Stimulated activated CD8-positive, alpha-beta memory T cell treated with anti-CD3 and anti-CD28 coated beads, Interleukin-15, amount 100 ng/mL, for 48 hours (primary cell): ENCODE measurements around the gene STX4.
"Not testable (repeated sequence)": the region's sequence is repeated elsewhere in the genome, so short reads cannot be mapped to it uniquely, and the experiment has no call there.

Experiments
- DNase-seq, 2 donors: peaks; one replicate each; pipeline ENCODE4 v3.0.0-alpha.2; 2020; ENCODE audit warnings: low read depth in 2 of 2

Gene STX4

DNA sequence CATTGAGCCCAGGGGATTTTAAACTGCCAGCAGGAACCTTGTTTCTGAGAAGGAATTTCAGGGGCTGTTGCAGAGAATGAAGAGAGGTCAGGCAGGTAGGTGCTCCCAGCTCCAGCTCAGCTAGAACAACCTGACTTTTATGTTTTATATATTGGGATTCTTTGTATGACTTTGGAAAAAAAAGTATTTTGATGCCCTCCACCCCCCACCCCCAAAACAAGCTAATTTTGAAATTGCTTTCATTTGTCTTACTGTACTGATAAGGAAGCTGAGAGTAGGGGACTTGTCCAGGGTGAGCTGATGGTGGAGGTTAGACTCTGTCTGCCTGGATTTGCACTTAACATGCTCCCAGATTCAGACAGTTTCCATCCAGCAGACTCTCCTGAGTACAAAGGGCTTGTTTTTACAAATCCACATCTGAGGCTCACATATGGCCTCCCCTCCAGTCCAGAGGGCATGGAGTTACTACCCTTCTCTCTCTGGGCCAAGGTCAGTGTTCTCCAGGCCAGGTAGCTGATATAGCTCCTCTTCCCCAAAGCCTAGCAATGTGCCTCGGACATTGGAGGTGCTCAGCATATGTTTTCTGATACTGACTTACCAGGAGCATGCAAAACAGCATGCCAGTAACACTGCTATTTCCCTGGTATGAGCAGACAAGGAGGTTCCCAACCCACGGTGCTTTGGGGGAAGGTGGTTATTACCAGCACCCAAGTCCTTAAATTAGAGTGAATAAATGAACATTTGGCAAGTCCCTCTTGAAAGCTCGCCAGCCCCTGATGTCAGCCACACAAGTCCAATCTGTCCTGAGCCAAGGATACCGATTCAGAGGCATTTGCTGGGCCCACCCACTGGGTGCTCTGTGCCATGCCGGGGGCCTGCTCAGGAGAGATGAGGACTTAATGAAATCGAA, 34.3 kb upstream of the STX4 start:
- no peak for DNase-seq

- DNase-seq, result no peak
These were observed 32.5 kb upstream of the STX4 start for GRCh38 chr16:31000671-31001382.

DNA sequence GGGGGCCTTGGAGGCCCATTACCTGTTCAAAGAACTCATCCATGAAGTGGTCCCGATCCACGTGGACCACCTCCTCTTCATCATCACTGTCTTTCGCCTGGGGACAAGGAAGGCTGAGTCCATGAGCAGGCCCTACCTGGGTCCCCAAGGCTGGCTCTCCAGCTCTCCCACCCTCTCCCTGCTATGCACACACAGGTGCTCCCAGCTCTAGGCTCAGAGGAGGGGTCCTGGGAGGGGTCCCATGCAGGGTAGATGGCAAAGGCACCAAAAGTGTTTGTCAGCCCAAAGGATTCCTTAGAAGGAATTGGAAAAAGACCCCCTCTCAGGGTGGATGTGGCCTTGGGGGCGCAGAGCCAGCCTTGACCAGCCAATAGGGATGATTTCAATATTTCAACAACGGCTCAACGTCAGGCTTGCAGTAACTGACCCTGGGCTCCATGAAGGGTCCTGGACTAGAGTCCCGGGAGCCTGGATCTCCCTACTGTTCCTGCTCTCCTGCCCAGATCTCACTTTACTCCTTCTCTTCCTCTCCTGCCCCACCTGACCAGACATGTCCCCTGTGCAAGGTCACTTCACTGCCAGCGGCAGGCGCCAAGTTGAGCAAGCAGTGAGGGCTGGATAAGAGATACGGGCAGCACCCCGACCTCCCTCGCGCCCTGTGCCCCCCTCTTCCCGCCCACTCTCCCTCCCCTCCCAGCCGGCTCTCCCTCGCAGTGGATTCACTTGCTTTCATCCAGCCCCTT, 31.7 kb upstream of the STX4 start:
- DNase-seq, result no peak

GRCh38 chr16:31002250-31002700, 31.1 kb upstream of the STX4 start:
- no peak for DNase-seq

- DNase-seq, result no peak
These were observed 30.5 kb upstream of the STX4 start for GRCh38 chr16:31002862-31003341.

DNA sequence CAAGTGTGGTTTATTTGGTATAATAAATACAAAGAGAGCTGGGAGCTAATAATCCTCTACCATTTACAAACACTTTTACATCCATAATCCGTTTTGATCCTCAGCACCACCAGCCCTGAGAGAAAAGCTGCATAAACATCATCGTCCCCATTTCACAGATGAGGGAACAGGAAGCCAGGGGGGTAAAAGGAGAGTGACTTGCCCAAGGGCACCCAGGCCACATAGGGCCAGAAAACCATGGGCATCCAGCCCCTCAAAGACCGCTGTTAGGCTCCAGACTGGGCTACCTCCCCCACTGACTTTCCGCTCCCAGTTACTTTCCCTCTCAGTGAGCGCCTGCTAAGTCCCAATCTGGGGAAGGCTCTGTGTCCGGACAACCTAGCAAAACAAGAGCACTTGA, 29.6 kb upstream of the STX4 start:
- DNase-seq, result no peak

GRCh38 chr16:31004658-31005057, 28.7 kb upstream of the STX4 start:
- no peak for DNase-seq

GRCh38 chr16:31005350-31006085, 27.8 kb upstream of the STX4 start:
- no peak for DNase-seq

DNA sequence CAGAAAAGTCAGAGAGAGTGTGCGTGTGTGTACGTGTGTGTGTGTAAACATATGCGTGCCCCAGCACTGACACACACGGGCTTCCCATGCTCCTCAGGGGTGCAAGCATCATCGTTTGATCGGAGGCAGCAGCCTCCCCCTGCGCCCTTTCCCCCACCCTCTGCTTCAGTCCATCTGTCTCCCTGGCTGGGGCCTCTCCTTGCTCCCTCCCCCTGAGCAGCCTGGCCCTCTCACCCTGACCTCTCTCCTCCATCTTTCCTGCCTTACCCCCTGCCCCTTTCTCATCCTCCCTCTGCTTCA, 27.3 kb upstream of the STX4 start:
- no peak for DNase-seq

DNA sequence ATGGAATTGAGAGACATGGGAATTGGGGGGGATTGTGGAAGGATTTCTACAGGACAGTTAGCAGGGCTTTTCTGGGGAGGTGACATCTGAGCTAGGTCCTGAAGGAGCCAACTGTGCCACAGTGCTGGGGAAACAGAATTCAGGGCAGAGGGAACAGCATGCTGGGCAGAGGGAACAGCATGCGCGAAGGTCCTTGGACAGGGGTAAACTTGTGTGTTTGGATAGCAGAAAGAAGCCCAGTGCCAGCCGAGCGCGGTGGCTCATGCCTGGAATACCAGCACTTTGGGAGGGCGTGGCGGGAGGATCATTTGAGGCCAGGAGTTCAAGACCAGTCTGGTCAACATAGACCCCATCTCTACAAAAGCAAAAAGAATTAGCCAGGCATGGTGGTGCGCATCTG, 26.8 kb upstream of the STX4 start:
- no peak for DNase-seq

- no peak for DNase-seq
These were observed 25.7 kb upstream of the STX4 start for GRCh38 chr16:31007684-31008083.

GRCh38 chr16:31008149-31008548, 25.2 kb upstream of the STX4 start:
- no peak for DNase-seq

GRCh38 chr16:31008551-31008950, 24.8 kb upstream of the STX4 start:
- no peak for DNase-seq

DNA sequence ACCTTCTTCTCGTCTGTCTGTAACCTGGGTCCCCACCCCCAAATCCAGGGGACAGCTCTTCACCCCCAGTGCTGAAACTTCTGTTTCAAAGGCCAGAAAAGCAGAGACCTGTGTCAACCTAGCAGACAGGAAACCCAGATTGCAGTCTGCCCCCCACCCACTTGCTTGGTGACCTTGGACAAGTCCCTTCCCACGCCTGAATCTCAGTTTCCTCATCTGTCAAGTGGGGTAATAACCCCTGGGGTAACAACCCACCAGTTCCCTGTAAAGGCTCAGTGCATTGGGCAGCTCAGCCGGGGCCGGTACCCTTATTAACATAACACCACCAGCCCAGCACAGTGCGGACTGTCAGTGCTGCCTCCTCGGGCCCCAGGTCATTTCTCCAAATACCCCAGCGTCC, 24.2 kb upstream of the STX4 start:
- DNase-seq, result no peak

DNA sequence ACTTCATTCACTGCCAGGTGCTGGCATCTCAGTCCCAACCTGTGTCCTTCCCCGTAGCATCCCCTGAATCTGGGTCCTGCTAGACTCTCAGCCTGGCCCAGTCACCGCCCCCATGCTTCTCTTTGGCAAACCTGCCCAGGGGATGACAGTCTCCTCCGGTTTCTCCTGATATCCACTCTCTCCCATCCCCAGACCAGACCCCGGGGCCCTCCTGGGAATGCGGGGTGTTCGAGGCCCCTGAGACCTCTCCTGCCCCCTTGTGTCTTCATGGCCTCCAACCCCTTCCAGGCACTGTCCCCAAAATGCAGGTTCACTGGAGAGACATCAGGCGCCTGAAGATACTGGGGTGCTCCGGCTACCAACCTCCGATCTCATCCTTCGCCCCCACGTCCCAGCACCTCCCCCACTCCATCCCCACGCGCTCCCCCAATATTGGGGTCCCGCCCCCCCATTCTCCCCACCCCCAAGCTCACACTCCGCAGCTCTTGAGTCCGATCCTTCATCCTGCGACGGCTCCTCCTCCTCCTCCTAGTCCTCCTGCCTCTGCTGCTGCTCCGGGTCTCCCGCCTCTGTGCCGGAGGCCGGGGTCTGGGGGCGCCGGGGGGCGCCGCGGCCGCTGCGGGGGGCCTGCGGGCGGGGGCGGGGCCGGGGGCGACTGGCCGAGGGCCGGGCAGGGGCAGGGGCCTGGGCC, 23.3 kb upstream of the STX4 start:
- no peak for DNase-seq

DNA sequence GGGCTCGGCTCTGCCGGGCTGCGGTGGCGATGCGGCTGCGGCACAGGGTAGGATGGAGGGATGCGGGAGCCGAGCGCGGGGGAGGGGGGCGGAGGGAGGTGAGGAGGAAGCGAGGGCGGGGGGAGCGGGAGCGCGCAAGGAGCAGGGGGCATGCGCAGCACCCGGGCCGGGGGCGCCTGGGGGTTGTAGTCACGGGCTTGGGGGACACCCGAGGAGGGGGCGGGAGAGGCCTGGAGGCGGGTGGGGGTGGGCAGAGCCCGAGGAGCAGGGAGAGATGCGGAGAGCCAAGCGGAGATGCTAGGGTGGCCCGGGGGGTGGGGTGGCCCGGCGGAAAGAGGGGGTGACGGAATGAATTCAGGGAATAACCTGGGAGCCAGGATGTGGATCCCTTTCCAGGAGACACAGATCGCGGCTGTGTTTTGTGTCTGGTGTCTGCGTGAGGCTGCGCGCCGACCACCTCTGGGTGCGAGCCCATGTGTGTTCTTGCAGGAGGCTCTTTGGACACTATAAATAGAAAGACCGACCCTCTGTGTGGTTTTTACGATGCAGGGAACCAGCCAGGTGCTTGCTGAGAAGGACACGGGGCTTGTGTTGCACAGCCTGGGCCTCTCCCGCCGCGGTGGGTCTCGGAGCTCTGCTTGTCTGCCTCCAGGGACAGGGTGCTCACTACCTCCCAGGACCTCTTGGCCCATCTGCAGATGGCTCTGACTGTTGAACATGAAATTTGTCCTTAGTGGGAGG, 22.6 kb upstream of the STX4 start, which contains the start of gene STX1B:
Gene STX1B, minus strand, starts transcription at position 54 of the 741 bp plus-strand sequence. CDS start 242 bp downstream, outside the sequence.
- DNase-seq, result peak in 1 of 2 donors; percentile 12

DNA sequence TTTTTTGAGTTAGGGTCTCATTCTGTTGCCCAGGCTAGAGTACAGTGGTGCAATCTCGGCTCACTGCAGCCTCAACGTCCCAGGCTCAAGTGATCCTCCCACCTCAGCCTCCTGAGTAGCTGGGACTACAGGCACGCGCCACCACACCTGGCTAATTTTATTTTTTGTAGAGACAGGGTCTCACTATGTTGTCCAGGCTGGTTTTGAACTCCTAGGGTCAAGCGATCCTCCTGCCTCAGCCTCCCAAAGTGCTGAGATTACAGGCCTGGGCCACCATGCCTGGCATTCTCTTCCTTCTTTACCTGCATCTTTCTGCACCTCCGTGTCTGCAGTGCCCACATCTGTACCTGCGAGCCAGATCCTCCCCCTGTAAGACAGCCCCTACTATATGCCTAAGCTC, 21.5 kb upstream of the STX4 start:
- DNase-seq, result not testable (repeated sequence)

- DNase-seq, result not testable (repeated sequence)
These were observed 20.1 kb upstream of the STX4 start for GRCh38 chr16:31013292-31013691.

GRCh38 chr16:31016018-31016417, 17.3 kb upstream of the STX4 start:
- DNase-seq, result no peak

- DNase-seq, result not testable (repeated sequence)
These were observed 15.6 kb upstream of the STX4 start for GRCh38 chr16:31017756-31018155.
